H9 (cell line): ENCODE measurements around the gene VGLL1. TPM values are rescaled to one million over a fixed set of nuclear protein-coding genes. Genes with fewer than 3 reads are reported as not detected.

Source experiments
- DNase-seq: peaks from one replicate; pipeline ENCODE4 v3.0.0-alpha.2; 2017
- H2AFZ ChIP-seq: one replicate; pipeline ENCODE4 v1.6.1; 2013; ENCODE audit warnings: mild to moderate bottlenecking, low read length, control low read depth, moderate library complexity
- H2AK5ac ChIP-seq: 2 replicates; pipeline ENCODE4 v1.6.1; 2013; ENCODE audit warnings: low read length, control low read depth, mixed read lengths; ENCODE audit not compliant: insufficient read length
- H2BK120ac ChIP-seq: one replicate; pipeline ENCODE4 v1.6.1; 2013; ENCODE audit warnings: low read depth, mild to moderate bottlenecking, low read length, control low read depth, inconsistent platforms; ENCODE audit not compliant: poor library complexity, severe bottlenecking
- H2BK12ac ChIP-seq: 2 replicates; pipeline ENCODE4 v1.6.1; 2013; ENCODE audit warnings: low read length, control low read depth, mixed read lengths, low read depth; ENCODE audit not compliant: insufficient read length
- H2BK15ac ChIP-seq: 2 replicates; pipeline ENCODE4 v1.6.1; 2013; ENCODE audit warnings: low read depth, low read length, control low read depth
- H2BK20ac ChIP-seq: one replicate; pipeline ENCODE4 v1.6.1; 2013; ENCODE audit warnings: low read depth, mild to moderate bottlenecking, low read length, control low read depth, inconsistent platforms; ENCODE audit not compliant: poor library complexity, severe bottlenecking
- H2BK5ac ChIP-seq: 2 replicates; pipeline ENCODE4 v1.6.1; 2013; ENCODE audit warnings: low read length, control low read depth, mixed read lengths; ENCODE audit not compliant: insufficient read length
- H3K14ac ChIP-seq: 2 replicates; pipeline ENCODE4 v1.6.1; 2013; ENCODE audit warnings: low read length, control low read depth; ENCODE audit not compliant: insufficient read depth
- H3K18ac ChIP-seq: 2 replicates; pipeline ENCODE4 v1.6.1; 2013; ENCODE audit warnings: low read depth, mild to moderate bottlenecking, mixed read lengths, low read length, control low read depth; ENCODE audit not compliant: insufficient read length
- H3K23ac ChIP-seq: 2 replicates; pipeline ENCODE4 v1.6.1; 2013; ENCODE audit warnings: low read length, control low read depth, mixed read lengths, low read depth; ENCODE audit not compliant: insufficient read length
- H3K23me2 ChIP-seq: 2 replicates; pipeline ENCODE4 v1.6.1; 2013; ENCODE audit warnings: low read depth, mild to moderate bottlenecking, mixed read lengths, low read length, control low read depth; ENCODE audit not compliant: insufficient read length, poor library complexity, severe bottlenecking
- H3K27ac ChIP-seq: 2 replicates; pipeline ENCODE4 v1.5.1; 2013; ENCODE audit warnings: low read length, control low read depth, mixed read lengths, low read depth; ENCODE audit not compliant: insufficient read length
- H3K27me3 ChIP-seq: 2 replicates; pipeline ENCODE4 v1.6.1; 2013; ENCODE audit warnings: low read length, control low read depth, inconsistent platforms; ENCODE audit not compliant: insufficient read depth
- H3K4ac ChIP-seq: 2 replicates; pipeline ENCODE4 v1.6.1; 2013; ENCODE audit warnings: low read depth, mild to moderate bottlenecking, control low read depth, inconsistent platforms, low read length, moderate library complexity
- H3K4me1 ChIP-seq: 2 replicates; pipeline ENCODE4 v1.6.1; 2013; ENCODE audit warnings: low read length, control low read depth, inconsistent platforms; ENCODE audit not compliant: insufficient read depth
- H3K4me2 ChIP-seq: 2 replicates; pipeline ENCODE4 v1.6.1; 2013; ENCODE audit warnings: low read length, control low read depth, mixed read lengths; ENCODE audit not compliant: insufficient read length, insufficient read depth
- H3K56ac ChIP-seq: 2 replicates; pipeline ENCODE4 v1.6.1; 2013; ENCODE audit warnings: low read depth, mild to moderate bottlenecking, mixed read lengths, low read length, control low read depth; ENCODE audit not compliant: insufficient read length
- H3K79me1 ChIP-seq: 2 replicates; pipeline ENCODE4 v1.6.1; 2013; ENCODE audit warnings: low read depth, mild to moderate bottlenecking, moderate library complexity, low read length, control low read depth, inconsistent platforms; ENCODE audit not compliant: insufficient read depth, poor library complexity, severe bottlenecking
- H3K79me2 ChIP-seq: 2 replicates; pipeline ENCODE4 v1.6.1; 2013; ENCODE audit warnings: low read length, control low read depth, inconsistent platforms; ENCODE audit not compliant: insufficient read depth
- H3K9ac ChIP-seq: 2 replicates; pipeline ENCODE4 v1.6.1; 2013; ENCODE audit warnings: low read length, control low read depth, mixed read lengths; ENCODE audit not compliant: insufficient read length; ENCODE audit errors: extremely low read depth
- H3K9me3 ChIP-seq: one replicate; pipeline ENCODE4 v1.6.1; 2013; ENCODE audit warnings: low read depth, low read length, inconsistent platforms; ENCODE audit not compliant: control insufficient read depth
- H3T11ph ChIP-seq: one replicate; pipeline ENCODE4 v1.6.1; 2013; ENCODE audit warnings: mild to moderate bottlenecking, low read length, control low read depth, inconsistent platforms
- H4K20me1 ChIP-seq: one replicate; pipeline ENCODE4 v1.6.1; 2013; ENCODE audit not compliant: control insufficient read depth, insufficient read length, insufficient read depth
- H4K5ac ChIP-seq: 2 replicates; pipeline ENCODE4 v1.6.1; 2013; ENCODE audit warnings: low read depth, mild to moderate bottlenecking, mixed read lengths, low read length, control low read depth; ENCODE audit not compliant: insufficient read length
- H4K8ac ChIP-seq: replicated peaks from 2 replicates; pipeline ENCODE4 v1.6.1; 2013; ENCODE audit warnings: low read length, control low read depth, mixed read lengths, low read depth; ENCODE audit not compliant: insufficient read length
- H4K91ac ChIP-seq: 2 replicates; pipeline ENCODE4 v1.6.1; 2013; ENCODE audit warnings: low read depth, mild to moderate bottlenecking, moderate library complexity, mixed read lengths, low read length, control low read depth; ENCODE audit not compliant: insufficient read length
- H3K27ac Mint-ChIP-seq, 3 experiments: 2 replicates in 2 of 3; 3 replicates in 1 of 3; pipeline ENCODE4 v1.8.0; 2020 to 2021; ENCODE audit warnings: mixed read lengths in 3 of 3, mild to moderate bottlenecking in 1 of 3, moderate library complexity in 1 of 3
- H3K27me3 Mint-ChIP-seq: 2 replicates; pipeline ENCODE4 v1.8.0; 2021; ENCODE audit warnings: low read depth, mild to moderate bottlenecking, moderate library complexity, mixed read lengths
- H3K36me3 Mint-ChIP-seq, 3 experiments: 2 replicates in 2 of 3; 3 replicates in 1 of 3; pipeline ENCODE4 v1.8.0; 2020 to 2021; ENCODE audit warnings: low read depth in 3 of 3, mixed read lengths in 3 of 3; ENCODE audit not compliant: insufficient read depth in 1 of 3
- H3K4me1 Mint-ChIP-seq, 2 experiments: 2 replicates each; pipeline ENCODE4 v1.8.0; 2020; ENCODE audit warnings: mixed read lengths in 2 of 2
- H3K4me3 Mint-ChIP-seq, 2 experiments: 2 replicates in 1 of 2; 3 replicates in 1 of 2; pipeline ENCODE4 v1.8.0; 2020 to 2021; ENCODE audit warnings: mild to moderate bottlenecking in 2 of 2, mixed read lengths in 2 of 2, moderate library complexity in 1 of 2
- H3K9me3 Mint-ChIP-seq, 2 experiments: 2 replicates in 1 of 2; 3 replicates in 1 of 2; pipeline ENCODE4 v1.8.0; 2020; ENCODE audit warnings: mild to moderate bottlenecking in 2 of 2, mixed read lengths in 2 of 2, moderate library complexity in 1 of 2
- CTCF ChIP-seq: fragments of 200-600 bp; sonication (generic); conservative IDR thresholded peaks from 3 replicates; pipeline ENCODE4 v1.8.0; 2021; ENCODE audit warnings: antibody characterized with exemption, mild to moderate bottlenecking
- WGBS: extraction: QIAGEN DNeasy Blood & Tissue Kit; methylation state at CpG from one replicate; pipeline ENCODE4 v1.1.7; 2013; ENCODE audit warnings: missing lambda C conversion rate, low lambda C conversion rate, mixed read lengths; ENCODE audit not compliant: insufficient read length; ENCODE audit errors: extremely low coverage; 5-methylcytosine and 5-hydroxymethylcytosine counted together
- total RNA-seq: library from RNA; stranded (reverse); gene quantifications from 2 replicates; pipeline ENCODE4 v1.2.1, GENCODE V29; 2021

VGLL1 gene
- total RNA-seq, 1 experiment from 2014 or later = not detected

GRCh38 chrX:136493011-136493410 is 39.0 kb upstream of the VGLL1 start:
- Histone ChIP-seq H2BK5ac (no peak overlapping the region), H3T11ph (no peak overlapping the region), H4K5ac (no peak overlapping the region), H3K56ac (no peak overlapping the region), H3K4me2 (no peak overlapping the region), H2AK5ac (no peak overlapping the region), H2AFZ (no peak overlapping the region), H2BK20ac (no peak overlapping the region), H3K9ac (no peak overlapping the region), H3K14ac (no peak overlapping the region), H2BK15ac (no peak overlapping the region), H4K91ac (no peak overlapping the region), H3K27me3 (no peaks in the 10 kb centered on the region), H3K27ac (no peak overlapping the region), H3K23me2 (peaks cover 6% of the 10 kb centered on the region), H3K79me1 (no peaks in the 10 kb centered on the region), H3K79me2 (no peaks in the 10 kb centered on the region), H3K4ac (no peak overlapping the region), H3K18ac (no peak overlapping the region), H3K23ac (no peak overlapping the region), H3K9me3 (peaks cover 42% of the 10 kb centered on the region), H3K4me1 (no peaks in the 10 kb centered on the region), H4K8ac (no peak overlapping the region), H2BK12ac (no peak overlapping the region), H4K20me1 (no peaks in the 10 kb centered on the region), H2BK120ac (no peak overlapping the region)
- H3K36me3 Mint-ChIP-seq = peaks cover 0 to 3% (median 2%) of the 10 kb centered on the region in 3 experiments; a peak in 3 of 7 replicates
- no peak for TF ChIP-seq CTCF
- no peak for DNase-seq
- H3K27ac Mint-ChIP-seq = no peak overlapping the region
- H3K9me3 Mint-ChIP-seq = peaks cover 63 to 67% of the 10 kb centered on the region in 2 experiments
- H3K4me1 Mint-ChIP-seq = no peaks in the 10 kb centered on the region
- no peak overlapping the region for H3K4me3 Mint-ChIP-seq
- peaks cover 14% of the 10 kb centered on the region for H3K27me3 Mint-ChIP-seq
- WGBS = no CpG with 5 or more reads among the region's 1 CpG
